ENCODE data around the gene EHMT1. TPM values are rescaled to one million over a fixed set of nuclear protein-coding genes. Genes with fewer than 3 reads are reported as not detected.
A peak's percentile ranks its signal among the peaks of the same experiment; 100 is the strongest.

EHMT1 gene
- total and polyA plus RNA-seq, 2 donors from 2014 or later = 15.8 to 92.9 TPM

DNA sequence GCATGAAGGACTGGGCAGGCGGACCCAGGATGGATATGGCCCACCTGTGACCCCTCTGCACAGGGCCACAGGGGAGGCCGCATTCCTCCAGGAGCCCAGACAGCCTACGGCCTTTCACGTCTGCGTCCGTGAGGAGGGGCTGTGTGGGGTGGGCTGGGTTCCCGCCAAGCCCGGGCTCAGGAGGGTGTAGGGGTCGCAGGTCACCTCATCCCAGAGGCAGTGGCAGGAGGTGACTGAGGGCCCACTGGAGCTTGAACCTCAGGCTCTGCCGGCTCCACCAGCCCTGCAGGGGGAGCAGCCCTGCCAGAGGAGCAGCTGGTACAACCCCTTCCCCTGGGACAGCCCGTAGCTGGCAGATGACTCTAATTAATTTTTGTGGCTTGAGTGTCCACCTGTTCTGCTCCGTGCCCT lies 218.0 kb downstream of the EHMT1 start:
- H3K4me1 ChIP-seq (ENCODE audit: control insufficient read depth in 2 of 3, insufficient read depth in 2 of 3, low read depth in 1 of 3, low read length in 3 of 3) = no peaks in the 10 kb centered on the region
- H3K27ac ChIP-seq (ENCODE audit: low read depth in 2 of 2, low read length in 2 of 2) = no peak overlapping the region
- no peak overlapping the region for H3K9ac ChIP-seq (ENCODE audit: low read length in 3 of 3)
- TF ChIP-seq, protein P1, sequence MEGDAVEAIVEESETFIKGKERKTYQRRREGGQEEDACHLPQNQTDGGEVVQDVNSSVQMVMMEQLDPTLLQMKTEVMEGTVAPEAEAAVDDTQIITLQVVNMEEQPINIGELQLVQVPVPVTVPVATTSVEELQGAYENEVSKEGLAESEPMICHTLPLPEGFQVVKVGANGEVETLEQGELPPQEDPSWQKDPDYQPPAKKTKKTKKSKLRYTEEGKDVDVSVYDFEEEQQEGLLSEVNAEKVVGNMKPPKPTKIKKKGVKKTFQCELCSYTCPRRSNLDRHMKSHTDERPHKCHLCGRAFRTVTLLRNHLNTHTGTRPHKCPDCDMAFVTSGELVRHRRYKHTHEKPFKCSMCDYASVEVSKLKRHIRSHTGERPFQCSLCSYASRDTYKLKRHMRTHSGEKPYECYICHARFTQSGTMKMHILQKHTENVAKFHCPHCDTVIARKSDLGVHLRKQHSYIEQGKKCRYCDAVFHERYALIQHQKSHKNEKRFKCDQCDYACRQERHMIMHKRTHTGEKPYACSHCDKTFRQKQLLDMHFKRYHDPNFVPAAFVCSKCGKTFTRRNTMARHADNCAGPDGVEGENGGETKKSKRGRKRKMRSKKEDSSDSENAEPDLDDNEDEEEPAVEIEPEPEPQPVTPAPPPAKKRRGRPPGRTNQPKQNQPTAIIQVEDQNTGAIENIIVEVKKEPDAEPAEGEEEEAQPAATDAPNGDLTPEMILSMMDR (IDR thresholded peaks at IDR 0.05; ENCODE audit: borderline replicate concordance, extremely low read depth, insufficient read depth) = no peak
- FAIRE-seq (no peak), DNase-seq (peak in 1 of 5 donors; percentile 35)
- H3K27me3 ChIP-seq (ENCODE audit: control insufficient read depth, insufficient read depth, low read length) = no peaks in the 10 kb centered on the region
- H3K9me3 ChIP-seq (ENCODE audit: control insufficient read depth in 2 of 3, insufficient read depth in 1 of 3, low read length in 3 of 3) = no peaks in the 10 kb centered on the region
- H3K36me3 ChIP-seq (ENCODE audit: control insufficient read depth in 2 of 3, insufficient read depth in 3 of 3, low read length in 3 of 3) = peaks cover 0 to 23% (median 4%) of the 10 kb centered on the region in 3 donors
- intact Hi-C loops (cut with DNase I) = no loop called here
- no peak overlapping the region for H3K4me3 ChIP-seq (ENCODE audit: low read length in 3 of 3)

DNA sequence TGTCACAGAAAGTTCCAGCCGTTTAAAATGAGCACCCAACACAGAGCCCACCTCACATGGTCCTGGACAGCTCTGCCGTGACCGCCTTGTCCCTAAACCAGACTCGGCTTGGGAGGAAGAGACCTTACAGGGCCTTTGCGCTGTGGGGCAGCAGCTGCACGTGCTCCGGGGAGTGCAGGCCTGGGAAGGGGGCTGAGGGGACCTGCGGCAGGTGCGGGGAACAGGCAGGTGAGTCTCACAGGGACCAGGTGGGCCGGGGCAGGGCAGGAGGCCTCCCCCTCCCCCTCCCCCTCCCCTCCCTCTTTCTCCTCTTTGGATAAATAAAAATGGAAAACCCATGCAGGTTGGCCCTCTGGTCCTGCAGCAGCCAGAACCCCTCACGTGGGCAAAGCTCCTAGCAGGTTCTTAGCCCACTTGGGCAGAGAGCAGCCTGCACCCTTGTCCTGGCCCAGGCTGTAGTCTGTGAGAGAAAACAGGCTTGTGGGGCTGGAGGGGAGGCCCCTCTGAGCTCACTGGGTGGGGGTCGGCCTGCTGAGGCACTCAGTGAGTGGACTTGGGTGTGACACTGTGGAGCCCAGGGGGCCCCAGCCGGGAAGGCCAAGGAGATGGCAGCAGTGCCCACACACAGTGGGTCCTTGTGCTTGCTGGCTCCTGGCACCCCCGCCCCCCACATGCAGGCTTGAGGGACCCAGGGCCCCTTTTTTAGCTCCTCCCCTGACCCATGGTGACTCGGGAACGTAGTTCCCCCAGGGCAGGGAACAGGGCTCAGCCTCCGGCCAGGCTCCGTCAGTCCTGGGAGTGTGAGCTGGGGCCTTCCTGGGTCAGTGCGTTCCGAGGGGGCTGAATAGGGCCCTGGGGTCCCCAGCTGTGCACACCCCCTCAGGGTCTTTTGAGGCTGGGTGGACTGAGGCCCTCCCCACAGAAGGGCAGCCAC lies 218.8 kb downstream of the EHMT1 start:
- intact Hi-C loops (cut with DNase I) = no loop called here
- no peak for DNase-seq
- H3K4me3 ChIP-seq (ENCODE audit: low read length in 3 of 3) = no peak overlapping the region
- TF ChIP-seq, protein P1 (IDR thresholded peaks at IDR 0.05; ENCODE audit: borderline replicate concordance, extremely low read depth, insufficient read depth) = no peak
- H3K27ac ChIP-seq (ENCODE audit: low read depth in 2 of 2, low read length in 2 of 2) = no peak overlapping the region
- H3K27me3 ChIP-seq (ENCODE audit: control insufficient read depth, insufficient read depth, low read length) = no peaks in the 10 kb centered on the region
- H3K36me3 ChIP-seq (ENCODE audit: control insufficient read depth in 2 of 3, insufficient read depth in 3 of 3, low read length in 3 of 3) = peaks cover 0 to 23% (median 4%) of the 10 kb centered on the region in 3 donors
- H3K9me3 ChIP-seq (ENCODE audit: control insufficient read depth in 2 of 3, insufficient read depth in 1 of 3, low read length in 3 of 3) = no peaks in the 10 kb centered on the region
- H3K4me1 ChIP-seq (ENCODE audit: control insufficient read depth in 2 of 3, insufficient read depth in 2 of 3, low read depth in 1 of 3, low read length in 3 of 3) = no peaks in the 10 kb centered on the region
- FAIRE-seq = no peak
- H3K9ac ChIP-seq (ENCODE audit: low read length in 3 of 3) = no peak overlapping the region

DNA sequence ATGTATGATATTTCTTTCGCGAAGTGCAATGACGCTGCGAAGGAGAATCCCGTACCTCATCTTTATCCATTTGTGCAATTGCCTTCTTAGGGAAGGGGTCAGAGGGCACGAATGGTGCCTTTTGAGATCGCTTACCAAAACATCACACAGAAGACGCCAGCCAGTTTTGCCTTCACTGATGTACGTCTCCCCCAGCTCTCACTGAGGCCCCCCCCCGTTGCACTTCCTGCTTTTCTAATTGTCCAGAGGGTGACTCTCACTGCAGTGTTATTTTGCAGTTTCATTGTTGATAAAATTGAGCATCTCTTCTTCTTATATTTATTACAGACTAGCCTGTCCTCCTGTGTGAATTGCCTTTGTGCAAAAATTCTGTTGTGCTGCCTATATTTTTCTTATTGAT lies 219.8 kb downstream of the EHMT1 start:
- Histone ChIP-seq H3K36me3 (ENCODE audit: control insufficient read depth in 2 of 3, insufficient read depth in 3 of 3, low read length in 3 of 3) (peaks cover 0 to 15% (median 3%) of the 10 kb centered on the region in 3 donors), H3K4me3 (ENCODE audit: low read length in 3 of 3) (no peak overlapping the region), H3K9me3 (ENCODE audit: control insufficient read depth in 2 of 3, insufficient read depth in 1 of 3, low read length in 3 of 3) (no peaks in the 10 kb centered on the region), H3K9ac (ENCODE audit: low read length in 3 of 3) (no peak overlapping the region), H3K27ac (ENCODE audit: low read depth in 2 of 2, low read length in 2 of 2) (no peak overlapping the region), H3K27me3 (ENCODE audit: control insufficient read depth, insufficient read depth, low read length) (no peaks in the 10 kb centered on the region), H3K4me1 (ENCODE audit: control insufficient read depth in 2 of 3, insufficient read depth in 2 of 3, low read depth in 1 of 3, low read length in 3 of 3) (no peaks in the 10 kb centered on the region)
- intact Hi-C loops (cut with DNase I) = no loop called here
- DNase-seq (no peak), FAIRE-seq (no peak)
- TF ChIP-seq, protein P1 (IDR thresholded peaks at IDR 0.05; ENCODE audit: borderline replicate concordance, extremely low read depth, insufficient read depth) = no peak

Data from kidney (tissue), 14 donors.